ENCODE measurements around the gene PAPPA2.
"Not testable (repeated sequence)": the region's sequence is repeated elsewhere in the genome, so short reads cannot be mapped to it uniquely, and the experiment has no call there.

Gene PAPPA2

GRCh38 chr1:176628775-176629174, 165.8 kb downstream of the PAPPA2 start:
- peaks cover 7% of the 10 kb centered on the region; the same call in 1 of the 2 replicates for H3K4me1 ChIP-seq
- no peak overlapping the region for H3K9ac ChIP-seq
- no peak overlapping the region for H3K4me2 ChIP-seq
- TF ChIP-seq Cebpa-rat (IDR thresholded peaks at IDR 0.05) = no peak
- no peaks in the 10 kb centered on the region for H3K36me3 ChIP-seq
- no peak overlapping the region for H3K27ac ChIP-seq
- H3K4me3 ChIP-seq = no peak overlapping the region
- no peaks in the 10 kb centered on the region for H4K20me1 ChIP-seq
- H3K27me3 ChIP-seq = no peaks in the 10 kb centered on the region
- H3K9me3 ChIP-seq = no peaks in the 10 kb centered on the region

DNA sequence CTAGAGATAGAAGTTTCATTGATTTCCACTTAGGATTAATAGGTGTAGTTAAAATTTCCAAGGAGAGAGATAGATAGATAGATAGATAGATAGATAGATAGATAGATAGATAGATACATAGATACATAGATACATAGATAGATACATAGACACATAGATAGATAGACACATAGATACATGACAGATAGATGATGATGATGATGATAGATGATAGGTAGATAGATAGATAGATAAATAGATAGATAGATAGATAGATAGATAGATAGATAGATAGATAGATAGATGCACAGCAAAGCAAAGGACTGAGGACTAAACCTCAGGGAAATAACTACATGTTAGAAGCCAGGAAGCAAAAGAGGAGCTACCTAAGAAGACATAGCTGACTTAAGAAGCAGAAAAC, 171.8 kb downstream of the PAPPA2 start:
- H4K20me1 ChIP-seq, H3K4me3 ChIP-seq, H3K36me3 ChIP-seq, H3K9me3 ChIP-seq, H3K4me1 ChIP-seq, H3K27ac ChIP-seq, H3K4me2 ChIP-seq, H3K9ac ChIP-seq, H3K27me3 ChIP-seq: not testable (repeated sequence)

DNA sequence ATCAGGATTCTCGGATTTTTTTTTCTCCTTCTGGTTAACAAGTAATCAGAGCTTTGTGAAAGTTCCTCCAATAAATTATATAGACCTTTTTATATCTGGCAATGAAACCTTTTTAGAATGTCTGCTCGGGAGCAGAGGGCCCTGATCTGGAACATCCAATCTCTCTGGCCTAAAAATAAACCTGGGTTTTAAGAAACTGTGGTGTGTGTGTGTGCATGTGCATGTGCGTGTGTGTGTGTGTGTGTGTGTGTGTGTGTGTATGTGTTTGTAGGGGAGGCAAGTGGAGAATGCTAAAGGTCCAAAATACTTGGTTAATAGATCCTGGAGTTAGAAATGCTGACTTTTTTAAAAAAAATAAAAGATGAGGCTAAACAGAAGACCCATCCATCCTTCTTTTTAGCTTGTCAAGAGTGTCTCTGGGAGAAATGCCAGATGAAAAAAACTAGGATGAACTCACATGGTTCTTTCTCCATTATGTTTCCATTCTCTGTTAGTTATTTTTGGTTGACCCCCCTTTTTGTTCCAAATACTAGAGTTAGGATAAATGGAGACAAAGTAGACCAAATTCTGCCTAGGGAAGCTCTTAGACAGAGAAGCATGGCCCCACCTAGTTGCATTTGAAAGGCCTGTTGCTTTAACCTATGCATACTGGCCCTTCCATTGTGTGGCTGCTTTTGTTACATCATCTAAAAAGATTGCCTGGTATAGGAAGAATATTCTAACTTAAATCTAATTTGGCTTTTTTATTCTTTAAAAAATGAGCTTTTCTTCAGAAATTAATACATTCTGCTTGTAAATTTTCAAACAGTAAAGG, 175.9 kb downstream of the PAPPA2 start:
- no peak for TF ChIP-seq Cebpa-rat (IDR thresholded peaks at IDR 0.05)
- Histone ChIP-seq H3K4me1 (no peaks in the 10 kb centered on the region), H3K9ac (no peak overlapping the region), H3K9me3 (no peaks in the 10 kb centered on the region), H3K27ac (no peak overlapping the region), H3K4me3 (no peak overlapping the region), H3K27me3 (no peaks in the 10 kb centered on the region), H3K36me3 (no peaks in the 10 kb centered on the region), H4K20me1 (no peaks in the 10 kb centered on the region), H3K4me2 (no peak overlapping the region)

GRCh38 chr1:176643536-176643935, 180.6 kb downstream of the PAPPA2 start:
- Histone ChIP-seq H3K4me3 (no peak overlapping the region), H3K36me3 (no peaks in the 10 kb centered on the region), H4K20me1 (no peaks in the 10 kb centered on the region), H3K4me1 (no peaks in the 10 kb centered on the region), H3K9me3 (no peaks in the 10 kb centered on the region), H3K9ac (no peak overlapping the region), H3K27ac (no peak overlapping the region), H3K4me2 (no peak overlapping the region), H3K27me3 (no peaks in the 10 kb centered on the region)
- TF ChIP-seq Cebpa-rat (IDR thresholded peaks at IDR 0.05) = no peak

DNA sequence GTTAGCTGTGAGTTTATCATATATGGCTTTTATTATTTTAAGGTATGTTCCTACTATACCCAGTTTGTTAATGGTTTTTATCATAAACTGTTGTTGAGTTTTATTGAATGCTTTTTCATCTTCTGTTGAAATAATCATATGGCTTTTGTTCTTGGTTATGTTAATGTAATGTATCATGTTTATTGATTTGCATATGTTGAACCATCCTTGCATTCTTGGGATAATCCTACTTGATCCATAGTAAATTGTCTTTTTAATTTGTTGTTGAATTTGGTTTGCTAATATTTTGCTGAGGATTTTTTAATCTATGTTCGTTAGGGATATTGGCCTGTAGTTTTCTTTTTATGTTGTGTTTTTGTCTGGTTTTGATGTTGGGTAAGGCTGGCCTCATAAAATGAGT, 185.6 kb downstream of the PAPPA2 start:
- Histone ChIP-seq H3K9me3 (no peaks in the 10 kb centered on the region), H4K20me1 (no peaks in the 10 kb centered on the region), H3K4me3 (no peak overlapping the region), H3K4me1 (no peaks in the 10 kb centered on the region), H3K27me3 (no peaks in the 10 kb centered on the region), H3K9ac (no peak overlapping the region), H3K4me2 (no peak overlapping the region), H3K27ac (no peak overlapping the region), H3K36me3 (no peaks in the 10 kb centered on the region)
- TF ChIP-seq Cebpa-rat (IDR thresholded peaks at IDR 0.05) = no peak

DNA sequence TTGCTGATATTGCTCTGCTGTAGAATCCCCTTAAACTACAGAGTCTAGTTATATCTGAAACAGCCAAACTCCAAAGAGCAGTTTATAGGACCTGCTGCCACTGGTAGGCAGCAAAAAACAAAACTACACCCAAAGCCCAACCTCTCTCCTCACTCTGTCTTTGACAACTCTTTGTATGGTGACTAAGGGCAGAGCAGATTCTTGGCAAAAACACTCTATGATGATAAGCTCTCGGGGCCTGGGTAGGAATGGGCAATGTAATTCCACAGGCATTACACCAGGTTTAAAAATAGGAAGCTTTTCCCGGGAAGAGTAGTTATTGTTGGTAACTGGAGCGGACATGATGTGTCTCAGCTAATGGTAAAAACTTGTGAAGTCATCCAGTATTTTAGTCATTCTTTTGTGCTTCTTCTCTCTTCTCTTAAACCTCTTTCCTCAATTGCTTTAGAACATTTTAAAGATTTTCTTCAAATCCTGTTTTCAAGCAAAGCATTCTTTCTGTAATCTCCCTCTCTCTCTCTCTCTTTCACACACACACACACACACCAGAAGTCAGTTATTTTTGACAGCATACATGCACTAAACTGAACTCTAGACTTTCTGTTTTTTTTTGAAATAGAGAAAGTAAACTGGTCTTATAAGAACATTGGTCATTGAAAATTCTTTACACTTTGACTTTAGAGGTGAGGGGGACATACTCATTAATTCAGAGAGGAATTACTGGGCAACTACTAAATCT, 193.5 kb downstream of the PAPPA2 start:
- Histone ChIP-seq H3K9ac (no peak overlapping the region), H3K4me1 (no peaks in the 10 kb centered on the region), H3K27ac (no peak overlapping the region), H3K36me3 (no peaks in the 10 kb centered on the region), H3K27me3 (no peaks in the 10 kb centered on the region), H3K4me2 (no peak overlapping the region), H3K4me3 (no peak overlapping the region), H4K20me1 (no peaks in the 10 kb centered on the region), H3K9me3 (no peaks in the 10 kb centered on the region)
- no peak for TF ChIP-seq Cebpa-rat (IDR thresholded peaks at IDR 0.05)

DNA sequence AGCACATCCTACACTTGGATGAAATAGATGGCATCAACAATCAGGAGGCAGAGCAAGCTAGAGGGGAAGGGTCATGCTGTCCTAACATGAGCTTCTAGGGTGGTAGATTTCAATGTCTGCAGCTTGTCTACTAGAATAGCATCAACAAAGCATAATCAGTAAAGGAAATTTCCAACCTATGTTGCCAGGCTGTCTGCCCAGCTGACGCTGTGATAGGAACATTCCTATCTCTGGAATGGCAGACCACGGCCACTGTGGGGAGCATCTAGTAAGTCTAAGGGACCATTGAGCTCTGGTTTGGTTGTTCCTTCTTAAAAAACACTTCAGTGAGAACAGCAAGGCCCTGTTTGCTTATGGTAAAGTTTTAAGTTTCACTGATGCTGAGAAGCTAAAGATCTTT, 206.8 kb downstream of the PAPPA2 start:
- H3K27me3 ChIP-seq = no peaks in the 10 kb centered on the region
- no peak for TF ChIP-seq Cebpa-rat (IDR thresholded peaks at IDR 0.05)
- H3K36me3 ChIP-seq = no peaks in the 10 kb centered on the region
- no peak overlapping the region for H3K9ac ChIP-seq
- no peak overlapping the region for H3K4me3 ChIP-seq
- no peaks in the 10 kb centered on the region for H4K20me1 ChIP-seq
- H3K4me2 ChIP-seq = no peak overlapping the region
- peaks cover 6% of the 10 kb centered on the region for H3K4me1 ChIP-seq
- no peaks in the 10 kb centered on the region for H3K9me3 ChIP-seq
- no peak overlapping the region for H3K27ac ChIP-seq

DNA sequence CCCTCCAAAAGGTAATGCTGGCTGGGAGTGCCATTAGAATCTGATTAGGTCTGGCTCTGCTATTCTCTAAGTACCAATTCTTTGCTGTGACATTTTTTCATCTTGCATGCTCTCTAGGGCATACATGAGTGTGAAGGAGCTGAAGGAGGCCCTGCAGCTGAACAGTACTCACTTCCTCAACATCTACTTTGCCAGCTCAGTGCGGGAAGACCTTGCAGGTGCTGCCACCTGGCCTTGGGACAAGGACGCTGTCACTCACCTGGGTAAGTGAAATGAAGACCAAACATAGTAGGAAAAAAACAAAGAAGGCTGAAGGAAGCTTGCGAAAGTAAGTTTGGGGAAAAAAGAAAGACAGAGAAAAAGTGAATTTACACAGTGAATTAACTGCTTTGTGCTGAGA, 207.9 kb downstream of the PAPPA2 start:
- H3K9me3 ChIP-seq = no peaks in the 10 kb centered on the region
- H3K9ac ChIP-seq = no peak overlapping the region
- TF ChIP-seq Cebpa-rat (IDR thresholded peaks at IDR 0.05) = no peak
- H4K20me1 ChIP-seq = no peaks in the 10 kb centered on the region
- peaks cover 6% of the 10 kb centered on the region for H3K4me1 ChIP-seq
- no peak overlapping the region for H3K4me3 ChIP-seq
- no peaks in the 10 kb centered on the region for H3K36me3 ChIP-seq
- no peak overlapping the region for H3K4me2 ChIP-seq
- no peaks in the 10 kb centered on the region for H3K27me3 ChIP-seq
- no peak overlapping the region for H3K27ac ChIP-seq

GRCh38 chr1:176682830-176683535, 220.0 kb downstream of the PAPPA2 start:
- TF ChIP-seq Cebpa-rat (IDR thresholded peaks at IDR 0.05) = no peak
- H3K27ac ChIP-seq = no peak overlapping the region
- no peaks in the 10 kb centered on the region for H3K4me1 ChIP-seq
- H3K9ac ChIP-seq = no peak overlapping the region
- no peaks in the 10 kb centered on the region for H3K36me3 ChIP-seq
- no peak overlapping the region for H3K4me2 ChIP-seq
- H4K20me1 ChIP-seq = no peaks in the 10 kb centered on the region
- H3K4me3 ChIP-seq = no peak overlapping the region
- no peaks in the 10 kb centered on the region for H3K27me3 ChIP-seq
- H3K9me3 ChIP-seq = no peaks in the 10 kb centered on the region
